ENCODE measurements around the gene UGT1A6.

DNA sequence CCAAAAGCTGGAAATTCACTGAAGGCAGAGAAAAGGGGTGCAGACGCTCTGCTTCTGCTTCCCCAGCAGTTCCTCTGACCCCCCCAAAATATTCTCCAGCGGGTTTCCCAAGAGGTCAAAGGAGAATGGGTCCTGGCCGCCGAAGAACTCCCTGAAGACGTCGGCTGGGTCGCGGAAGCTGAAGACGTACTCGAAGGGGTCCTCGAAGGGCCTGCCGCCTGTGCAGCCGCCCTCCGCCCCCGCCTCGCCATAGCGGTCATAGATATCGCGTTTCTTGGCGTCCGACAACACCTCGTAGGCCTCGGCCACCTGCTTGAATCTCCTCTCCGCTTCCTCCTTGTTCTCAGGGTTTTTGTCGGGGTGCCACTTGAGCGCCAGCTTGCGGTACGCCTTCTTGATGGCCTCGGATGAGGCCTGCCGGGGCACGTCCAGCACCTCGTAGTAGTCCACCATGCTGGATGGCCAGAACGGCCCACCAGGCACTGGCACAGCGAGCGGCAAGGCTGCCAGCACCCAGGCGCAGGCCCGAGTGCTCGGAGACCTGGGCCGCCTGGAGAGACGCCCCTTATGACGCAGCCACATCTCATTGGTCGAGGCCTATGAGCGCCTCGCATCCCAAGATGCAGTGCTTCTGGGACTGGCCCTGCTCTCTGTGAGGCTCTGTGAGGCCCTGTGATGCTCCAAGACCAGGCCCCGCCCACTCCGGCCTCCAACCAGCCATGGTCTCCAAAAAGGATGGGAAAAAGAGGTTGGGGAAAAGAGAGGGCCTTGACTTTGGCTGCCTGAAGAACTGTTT is 51.0 kb downstream of the UGT1A6 start:
- TF ChIP-seq CTCF (IDR thresholded peaks at IDR 0.05; ENCODE audit: low read length) (no peak), EZH2 (IDR thresholded peaks at IDR 0.05; ENCODE audit: borderline replicate concordance, low read length) (no peak)
